ENCODE measurements around the gene RBM33.

Gene RBM33

GRCh38 chr7:155727616-155728015, 83.2 kb downstream of the RBM33 start:
- no peak for DNase-seq (ENCODE audit: low read depth in 2 of 2)

DNA sequence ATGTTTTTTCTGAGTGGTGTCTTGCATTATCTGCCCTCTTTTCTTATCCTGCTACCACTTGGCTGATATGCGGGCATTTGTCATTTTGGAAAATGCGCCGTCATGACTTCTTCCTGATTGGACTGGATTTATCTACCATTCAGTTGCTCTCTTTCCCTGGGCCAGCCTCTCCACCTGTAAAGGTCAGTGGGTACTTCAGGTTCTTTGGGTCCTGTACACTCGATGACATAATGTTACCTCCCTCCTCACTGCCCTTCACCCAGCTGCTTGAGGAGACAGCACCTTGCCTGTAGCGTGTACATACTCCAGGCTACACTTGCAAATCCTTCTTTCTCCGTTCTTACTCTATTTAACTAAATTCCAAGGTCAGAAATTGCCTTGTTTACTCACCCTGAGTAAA, 83.7 kb downstream of the RBM33 start:
- DNase-seq (ENCODE audit: low read depth in 2 of 2) = no peak

- DNase-seq (ENCODE audit: low read depth in 2 of 2) = no peak
Measured at GRCh38 chr7:155729847-155730246, 85.4 kb downstream of the RBM33 start.

- DNase-seq (ENCODE audit: low read depth in 2 of 2) = no peak
Measured at GRCh38 chr7:155731380-155731779, 86.9 kb downstream of the RBM33 start.

DNA sequence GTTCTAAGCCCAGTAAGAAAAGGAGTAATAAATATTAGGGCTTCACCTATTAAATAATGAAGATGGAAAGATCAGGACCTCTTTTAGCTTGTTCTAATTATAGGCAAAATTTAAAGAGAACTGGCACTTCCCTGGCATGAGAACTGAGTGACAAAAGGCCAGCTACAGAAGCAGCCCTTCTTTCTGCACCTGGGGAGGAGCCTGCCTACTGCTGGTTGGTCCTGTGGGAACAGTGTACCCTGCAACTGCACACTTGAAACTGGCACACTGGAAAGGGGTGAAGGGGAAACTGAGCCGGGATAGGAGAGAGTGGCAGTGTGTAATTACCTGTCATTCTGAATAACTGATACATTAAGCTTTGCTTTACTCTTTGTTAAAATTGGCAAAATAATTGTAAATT, 87.4 kb downstream of the RBM33 start:
- no peak for DNase-seq (ENCODE audit: low read depth in 2 of 2)

GRCh38 chr7:155732286-155732685, 87.8 kb downstream of the RBM33 start:
- no peak for DNase-seq (ENCODE audit: low read depth in 2 of 2)

GRCh38 chr7:155733582-155734444, 89.4 kb downstream of the RBM33 start:
- DNase-seq (ENCODE audit: low read depth in 2 of 2) = no peak

DNA sequence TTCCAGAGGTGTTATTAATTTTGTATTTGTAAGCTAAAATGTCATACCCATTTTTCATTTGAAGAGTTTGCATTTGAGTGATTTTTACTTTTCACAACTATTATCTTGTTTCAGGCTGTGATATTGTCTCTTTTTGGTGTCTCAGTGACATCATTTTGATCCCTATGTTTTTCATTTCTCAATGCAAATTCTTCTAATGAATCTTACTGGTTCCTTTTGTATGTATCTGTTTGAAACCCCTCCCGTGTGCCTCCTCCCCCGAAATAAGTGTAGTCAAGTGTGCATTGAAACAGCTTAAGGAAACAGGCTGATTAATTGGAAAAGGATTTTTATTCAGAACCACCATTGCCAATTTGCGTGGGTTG, 90.0 kb downstream of the RBM33 start:
- no peak for DNase-seq (ENCODE audit: low read depth in 2 of 2)

DNA sequence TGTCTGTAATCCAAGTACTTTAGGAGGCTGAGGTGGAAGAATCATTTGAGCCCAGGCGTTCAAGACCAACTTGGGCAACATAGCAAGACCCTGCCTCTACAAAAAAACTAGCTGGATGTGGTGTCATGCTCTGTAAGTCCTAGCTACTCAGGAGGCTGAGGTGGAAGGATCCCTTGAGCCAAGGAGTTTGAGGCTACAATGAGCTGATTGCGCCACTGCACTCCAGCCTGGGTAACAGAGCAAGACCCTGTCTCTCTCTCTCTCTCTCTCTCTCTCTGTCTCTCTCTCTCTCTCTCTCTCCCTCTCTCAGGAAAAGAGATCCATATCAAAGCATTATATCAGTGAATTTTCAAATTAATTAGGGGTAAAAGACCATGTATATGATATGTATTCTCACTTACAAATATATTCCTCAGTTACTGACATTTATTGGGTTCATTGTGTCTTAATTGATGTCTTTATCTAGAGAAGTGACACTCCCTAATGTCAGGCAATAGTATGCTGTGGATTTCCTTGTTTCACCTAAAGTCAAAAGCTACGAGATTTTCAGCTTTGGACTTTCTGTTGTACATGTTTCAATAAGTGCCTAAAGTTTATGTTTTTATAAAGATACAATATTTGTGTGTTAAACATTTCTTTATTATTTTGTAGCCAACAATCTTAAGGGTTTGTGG, 91.1 kb downstream of the RBM33 start:
- no peak for DNase-seq (ENCODE audit: low read depth in 2 of 2)

DNA sequence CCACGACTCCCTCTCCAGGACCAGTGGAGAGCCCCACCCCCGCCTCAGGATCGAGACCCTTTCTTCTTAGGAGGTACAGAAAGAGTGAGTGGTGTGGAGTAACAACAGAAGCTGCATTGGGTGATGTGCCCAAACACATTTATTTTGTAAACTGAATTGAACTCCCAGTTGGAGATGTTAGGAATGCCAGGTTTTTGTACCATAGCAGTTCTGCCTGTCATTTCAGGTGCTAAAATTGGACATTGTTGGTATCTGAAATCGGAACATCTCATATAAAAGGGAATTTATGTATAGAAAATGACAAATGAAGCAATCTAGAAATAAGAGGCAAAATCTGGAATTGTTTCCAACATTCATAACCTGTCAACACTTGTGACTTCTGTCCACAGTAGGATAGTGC, 93.1 kb downstream of the RBM33 start:
- no peak for DNase-seq (ENCODE audit: low read depth in 2 of 2)

- DNase-seq (ENCODE audit: low read depth in 2 of 2) = no peak
Measured at GRCh38 chr7:155738104-155738503, 93.6 kb downstream of the RBM33 start.

DNA sequence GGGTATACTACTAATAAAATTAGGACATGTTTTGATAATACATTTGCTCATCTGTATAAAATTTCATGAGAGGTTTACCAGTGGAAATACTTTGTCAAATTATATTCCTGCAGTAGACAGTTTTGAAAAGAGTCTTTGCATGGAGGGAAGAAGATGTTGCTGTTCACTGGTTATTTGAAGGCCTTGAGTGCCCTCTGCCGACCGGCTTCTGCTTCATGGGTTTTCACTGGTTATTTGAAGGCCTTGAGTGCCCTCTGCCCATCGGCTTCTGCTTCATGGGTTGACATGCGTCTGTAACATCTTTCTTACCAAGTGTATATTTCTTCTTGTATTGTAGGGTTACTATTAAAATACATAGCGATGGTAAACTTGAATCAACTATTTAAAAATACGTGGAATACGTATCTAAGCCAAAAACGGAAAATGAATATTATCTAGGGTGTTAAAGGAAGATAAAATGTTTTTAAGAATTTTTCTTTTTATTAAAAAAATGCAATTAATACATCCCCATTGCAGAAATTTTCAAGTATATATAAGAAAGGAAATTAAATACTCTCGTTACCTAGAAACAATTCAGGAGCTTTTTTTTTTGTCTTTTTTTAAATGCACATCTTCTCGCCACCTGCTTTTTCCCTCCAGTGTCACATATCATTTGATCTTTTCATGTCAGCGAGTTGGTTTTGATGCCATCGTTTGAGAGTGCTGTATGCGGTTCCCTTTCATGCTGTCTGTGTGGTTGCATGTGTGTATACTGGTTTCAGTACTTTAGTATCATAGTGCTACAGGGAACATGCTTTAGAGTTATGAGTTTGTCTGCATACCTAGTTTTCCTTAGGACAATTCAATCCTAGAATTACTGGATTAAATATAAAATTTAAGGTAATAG, 94.4 kb downstream of the RBM33 start:
- peak; percentile 38 to 52 for DNase-seq (ENCODE audit: low read depth in 2 of 2)

DNA sequence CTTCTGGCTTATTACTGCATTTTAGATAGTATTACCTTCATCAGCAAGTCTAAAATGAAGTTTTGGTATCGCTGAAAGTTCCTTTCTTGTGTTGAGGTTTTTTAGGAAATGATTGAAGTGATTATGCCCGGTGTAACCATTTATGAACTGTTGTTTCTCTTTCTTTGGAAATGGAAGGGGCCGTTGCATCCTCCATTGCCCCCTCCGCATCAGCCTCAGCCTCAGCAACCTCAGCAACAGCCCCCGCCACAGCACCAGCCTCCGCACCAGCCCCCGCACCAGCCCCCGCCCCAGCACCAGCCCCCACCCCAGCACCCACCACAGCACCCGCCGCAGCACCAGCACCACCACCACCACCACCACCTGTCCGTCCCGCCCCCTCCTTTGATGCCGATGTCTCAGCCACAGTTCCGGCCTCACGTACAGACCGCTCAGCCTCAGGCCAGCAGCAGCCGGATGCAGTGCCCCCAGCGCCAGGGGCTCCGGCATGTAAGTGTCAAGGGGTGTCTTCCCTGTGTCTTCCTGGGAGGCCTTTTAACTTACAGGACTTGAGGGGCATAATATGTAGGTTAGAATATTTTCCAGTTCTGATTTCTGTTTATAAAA, 95.2 kb downstream of the RBM33 start:
- no peak for DNase-seq (ENCODE audit: low read depth in 2 of 2)

DNA sequence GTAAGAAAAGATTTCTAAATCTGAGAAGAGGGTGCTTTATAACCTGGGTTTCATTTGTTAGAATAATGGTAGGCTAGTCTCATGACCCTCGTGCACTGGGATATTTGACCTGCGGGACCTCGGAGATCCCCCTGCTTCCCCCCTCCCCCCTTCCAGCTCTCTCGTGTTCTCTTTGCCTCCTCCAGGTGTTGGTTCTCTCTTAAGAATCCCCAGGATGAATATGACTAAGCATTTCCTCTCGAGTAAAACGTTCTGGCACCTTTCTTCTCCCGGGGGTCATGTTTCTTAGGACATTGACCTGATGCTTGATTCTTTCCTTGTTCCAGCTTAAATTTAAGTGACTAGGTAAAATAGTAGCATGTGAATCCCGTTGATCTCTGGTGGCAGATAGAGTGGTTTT, 96.6 kb downstream of the RBM33 start:
- no peak for DNase-seq (ENCODE audit: low read depth in 2 of 2)

DNA sequence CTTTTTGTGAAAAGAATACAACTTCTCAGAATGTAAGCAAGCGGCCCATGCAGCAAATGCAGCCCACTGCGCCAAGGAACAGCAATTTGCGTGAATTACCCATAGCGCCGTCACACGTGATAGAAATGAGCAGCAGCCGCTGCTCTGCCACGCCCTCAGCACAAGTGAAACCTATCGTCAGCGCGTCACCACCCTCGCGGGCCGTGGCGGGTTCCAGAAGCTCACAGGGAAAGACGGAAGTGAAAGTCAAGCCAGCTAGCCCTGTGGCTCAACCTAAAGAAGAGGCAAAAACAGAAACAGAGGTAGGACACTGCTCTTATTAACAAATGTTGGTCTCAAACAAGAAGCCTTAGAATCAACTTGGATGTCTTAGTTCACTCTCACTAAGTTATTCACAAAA, 97.3 kb downstream of the RBM33 start:
- DNase-seq (ENCODE audit: low read depth in 2 of 2) = no peak

DNA sequence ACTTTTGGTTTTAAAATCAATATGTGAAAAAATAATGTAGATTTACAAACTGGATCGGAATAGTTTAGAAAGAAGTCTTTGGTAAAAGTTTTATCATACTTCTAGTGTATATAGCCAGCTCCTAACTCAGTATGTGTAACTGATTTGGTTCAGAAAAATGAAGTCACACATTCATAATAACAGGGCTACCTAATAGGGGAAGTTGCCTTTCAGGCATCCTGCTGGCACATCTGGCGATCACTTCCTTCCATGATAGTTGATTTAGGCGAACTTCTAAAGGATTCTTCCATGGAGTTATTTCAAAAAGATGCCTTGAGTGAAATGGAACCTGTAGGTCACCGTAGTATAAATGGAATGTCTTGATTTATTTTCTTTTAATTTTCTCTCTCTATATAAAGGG, 98.7 kb downstream of the RBM33 start:
- no peak for DNase-seq (ENCODE audit: low read depth in 2 of 2)

GRCh38 chr7:155744971-155745683, 100.7 kb downstream of the RBM33 start:
- DNase-seq (ENCODE audit: low read depth in 2 of 2) = no peak

DNA sequence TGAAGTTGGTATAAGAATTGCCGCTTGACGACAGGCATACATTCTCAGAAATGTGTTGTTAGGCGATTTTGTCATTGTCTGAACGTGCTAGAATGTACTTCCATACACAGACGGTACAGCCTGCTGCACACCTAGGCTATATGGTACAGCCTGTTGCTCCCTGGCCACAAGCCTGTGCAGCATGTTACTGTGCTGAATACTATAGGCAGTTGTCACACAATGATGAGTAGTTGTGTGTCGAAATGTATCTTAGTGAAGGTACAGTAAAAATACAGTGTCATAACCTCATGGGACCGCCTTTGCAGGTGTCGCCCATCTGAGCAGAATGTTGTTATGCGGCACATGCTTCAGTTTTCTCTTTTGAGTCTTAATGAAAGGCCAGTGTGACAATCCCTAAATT, 101.3 kb downstream of the RBM33 start:
- no peak for DNase-seq (ENCODE audit: low read depth in 2 of 2)

GRCh38 chr7:155746188-155746587, 101.7 kb downstream of the RBM33 start:
- no peak for DNase-seq (ENCODE audit: low read depth in 2 of 2)

- DNase-seq (ENCODE audit: low read depth in 2 of 2) = no peak
Measured at GRCh38 chr7:155747209-155747608, 102.7 kb downstream of the RBM33 start.

GRCh38 chr7:155749578-155749977, 105.1 kb downstream of the RBM33 start:
- DNase-seq (ENCODE audit: low read depth in 2 of 2) = no peak

Data from stimulated activated CD8-positive, alpha-beta memory T cell treated with anti-CD3 and anti-CD28 coated beads, Interleukin-2, amount 100 ng/mL, for 48 hours (primary cell).